Ishikawa (cell line): ENCODE measurements around the gene ACAA1.

Source experiments
- EP300 ChIP-seq: IDR thresholded peaks from 2 replicates; pipeline ENCODE4 v1.6.1; 2012; ENCODE audit warnings: borderline replicate concordance
- ZBTB7A ChIP-seq: IDR thresholded peaks from 2 replicates; pipeline ENCODE4 v1.6.1; 2012; ENCODE audit warnings: low read depth

GRCh38 chr3:38150780-38151528, 14.0 kb upstream of the ACAA1 start:
- TF ChIP-seq EP300 (no peak), ZBTB7A (no peak)
